GM12878 (cell line): ENCODE data around the gene INHBC. TPM values are rescaled to one million over a fixed set of nuclear protein-coding genes. Genes with fewer than 3 reads are reported as not detected.

ENCODE experiments used
- BRCA1 ChIP-seq: IDR thresholded peaks from 2 replicates; pipeline ENCODE4 v1.6.1; 2011; ENCODE audit warnings: low read depth, low read length, improper control_type of control experiment
- EP300 ChIP-seq, 2 experiments: fragments of 150-350 bp in 1 of 2; IDR thresholded peaks; 2 replicates each; pipeline ENCODE4 v1.6.1; 2011 to 2012; ENCODE audit warnings: low read depth in 2 of 2, low read length in 2 of 2, borderline replicate concordance in 1 of 2, improper control_type of control experiment in 1 of 2, inconsistent platforms in 1 of 2; ENCODE audit not compliant: control insufficient read depth in 1 of 2
- MEF2A ChIP-seq: IDR thresholded peaks from 2 replicates; pipeline ENCODE4 v1.6.1; 2011; ENCODE audit warnings: low read depth, mild to moderate bottlenecking, low read length, moderate library complexity; ENCODE audit not compliant: insufficient read depth
- MLLT1 ChIP-seq: fragments of 450-650 bp; IDR thresholded peaks from 2 replicates; pipeline ENCODE4 v1.6.1; 2016; ENCODE audit warnings: mild to moderate bottlenecking
- NFYA ChIP-seq: IDR thresholded peaks from 2 replicates; pipeline ENCODE4 v1.6.1; 2011; ENCODE audit warnings: low read depth, mild to moderate bottlenecking, low read length, improper control_type of control experiment, borderline replicate concordance
- PRDM15 ChIP-seq: fragments of 450-650 bp; formaldehyde crosslinking; IDR thresholded peaks from 2 replicates; pipeline ENCODE4 v1.4.0; 2020; ENCODE audit warnings: mild to moderate bottlenecking, moderate library complexity
- SP1 ChIP-seq: IDR thresholded peaks from one replicate; pipeline ENCODE4 v1.6.1; 2011; ENCODE audit warnings: low read depth, low read length
- SREBF1 ChIP-seq: IDR thresholded peaks from 2 replicates; pipeline ENCODE4 v1.6.1; 2012; ENCODE audit warnings: mild to moderate bottlenecking, low read length
- TARDBP ChIP-seq: IDR thresholded peaks from 2 replicates; pipeline ENCODE4 v1.6.1; 2016; ENCODE audit warnings: borderline replicate concordance
- WRNIP1 ChIP-seq: IDR thresholded peaks from 2 replicates; pipeline ENCODE4 v1.6.1; 2011; ENCODE audit warnings: low read depth, low read length, improper control_type of control experiment, borderline replicate concordance
- ZBTB11 ChIP-seq: fragments of 450-650 bp; formaldehyde crosslinking; IDR thresholded peaks from 2 replicates; pipeline ENCODE4 v1.5.0; 2022; ENCODE audit warnings: mild to moderate bottlenecking, missing genetic modification characterization
- ZBTB40 ChIP-seq: fragments of 450-650 bp; IDR thresholded peaks from 2 replicates; pipeline ENCODE4 v1.6.1; 2016; ENCODE audit warnings: mild to moderate bottlenecking, moderate library complexity, borderline replicate concordance
- ZNF24 ChIP-seq: fragments of 450-650 bp; IDR thresholded peaks from 2 replicates; pipeline ENCODE4 v1.6.1; 2017; ENCODE audit warnings: antibody characterized with exemption, mild to moderate bottlenecking
- polyA plus RNA-seq, 11 experiments: library from polyadenylated mRNA; depleted of rRNA in 4 of 11; unstranded in 6 of 11; stranded (reverse) in 5 of 11; fragments of >200 nt; fragmentation: Nextera tagmentation in 4 of 11; fragmentation: Illumina TruSeq in 1 of 11; extraction: Ambion mirVana in 4 of 11; extraction: Trizol in 1 of 11; gene quantifications; 1 replicate in 1 of 11; 2 replicates in 10 of 11; pipeline versions ENCODE4 v1.2.1 to v1.2.3, GENCODE V29; 2011 to 2016; ENCODE audit warnings: inconsistent platforms in 2 of 11, missing spikeins in 2 of 11, low read depth in 1 of 11
- total RNA-seq, 4 experiments: library from RNA; depleted of rRNA in 3 of 4; stranded (reverse); fragments of >200 nt in 3 of 4; fragmentation: Illumina TruSeq in 1 of 4; extraction: Trizol in 1 of 4; gene quantifications; 2 replicates each; pipeline versions ENCODE4 v1.2.1 to v1.2.3, GENCODE V29; 2013 to 2021

The INHBC gene
- total and polyA plus RNA-seq, 10 of the 15 experiments (the other 5 are each of a cell fraction or from before 2014, with no cell fraction given) = 0.04 to 0.22 (median 0.13) TPM; not detected in 5

- TF ChIP-seq EP300 (IDR thresholded peaks at IDR 0.05; ENCODE audit: borderline replicate concordance in 1 of 2, control insufficient read depth in 1 of 2, low read depth in 2 of 2, low read length in 2 of 2) (no peak), BRCA1 (no peak), MEF2A (0 out of 2 replicates have a peak, but pooled peaks have one; percentile 7), SP1 (no peak), NFYA (no peak), ZNF24 (no peak), MLLT1 (no peak), ZBTB40 (no peak; the same call in 1 of the 2 replicates), WRNIP1 (no peak), PRDM15 (CRISPR knock-in tag) (no peak), TARDBP (no peak), SREBF1 (no peak), ZBTB11 (no peak)
These were observed 4.3 kb upstream of the INHBC start (continued) for GRCh38 chr12:57430112-57430930.
